Duodenal mucosa (tissue), 2 donors: ENCODE data around the gene TNFRSF25.
A peak's percentile ranks its signal among the peaks of the same experiment; 100 is the strongest.

Experiments
- H3K27ac ChIP-seq: one replicate; pipeline ENCODE4 v1.7.0; 2013; ENCODE audit warnings: low read depth, low read length
- H3K27me3 ChIP-seq, 2 donors: one replicate each; pipeline ENCODE4 v1.7.0; 2013; ENCODE audit warnings: low read length in 2 of 2, control low read depth in 1 of 2; ENCODE audit not compliant: insufficient read depth in 2 of 2, control insufficient read depth in 1 of 2
- H3K36me3 ChIP-seq, 2 donors: one replicate each; pipeline ENCODE4 v1.7.0; 2013; ENCODE audit warnings: low read length in 2 of 2, control low read depth in 1 of 2; ENCODE audit not compliant: insufficient read depth in 2 of 2, control insufficient read depth in 1 of 2
- H3K4me1 ChIP-seq, 2 donors: one replicate each; pipeline ENCODE4 v1.7.0; 2013; ENCODE audit warnings: low read length in 2 of 2, control low read depth in 1 of 2; ENCODE audit not compliant: insufficient read depth in 2 of 2, control insufficient read depth in 1 of 2
- H3K4me3 ChIP-seq, 2 donors: one replicate each; pipeline ENCODE4 v1.7.0; 2013; ENCODE audit warnings: low read length in 2 of 2, low read depth in 1 of 2
- H3K9ac ChIP-seq, 2 donors: one replicate each; pipeline ENCODE4 v1.7.0; 2013; ENCODE audit warnings: low read length in 2 of 2, low read depth in 1 of 2
- H3K9me3 ChIP-seq, 2 donors: one replicate each; pipeline ENCODE4 v1.7.0; 2013; ENCODE audit warnings: low read length in 2 of 2, control low read depth in 1 of 2; ENCODE audit not compliant: control insufficient read depth in 1 of 2

Gene TNFRSF25

DNA sequence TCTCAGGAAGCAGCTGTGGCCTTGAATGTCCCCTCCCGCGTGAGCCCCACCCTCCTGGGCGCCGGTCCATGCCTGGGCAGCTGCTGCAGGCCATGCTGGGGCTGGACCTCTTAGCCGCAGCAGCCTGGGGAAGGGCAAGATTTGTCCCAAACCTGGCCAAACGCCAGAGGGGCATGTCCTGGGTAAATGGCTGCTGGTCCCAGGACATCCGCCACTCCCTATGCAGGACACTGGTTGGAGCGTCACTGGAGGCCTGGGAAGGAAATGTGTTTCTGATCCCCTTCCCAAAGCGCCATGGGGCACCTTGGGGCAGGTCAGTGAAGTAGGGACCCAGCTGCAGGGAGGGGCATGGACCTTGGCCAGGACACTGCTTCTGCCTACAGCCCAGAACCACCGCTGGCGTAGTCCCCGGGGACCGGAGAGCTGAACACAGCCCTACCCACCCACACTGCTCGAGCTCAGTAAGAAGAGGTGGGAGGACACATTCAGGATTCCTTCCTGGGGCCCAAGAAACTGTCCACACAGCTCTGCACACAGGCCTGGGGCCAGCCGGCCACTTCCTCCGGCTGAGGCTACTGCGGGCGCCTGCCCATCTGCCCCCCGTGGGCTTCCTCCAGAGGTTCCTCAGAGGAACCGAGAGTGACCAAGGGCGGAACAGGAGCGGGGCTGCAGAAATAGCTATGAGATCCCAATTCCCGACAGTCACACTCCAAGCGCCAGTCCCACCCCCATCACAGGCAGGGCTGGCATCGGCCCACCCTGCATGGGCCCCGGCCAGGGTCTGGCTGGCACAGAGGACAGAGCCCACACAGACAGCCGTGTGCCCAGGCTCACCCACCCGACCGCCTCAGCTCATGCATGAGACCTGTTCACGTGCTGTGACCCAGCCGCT lies 36.3 kb upstream of the TNFRSF25 start:
- Histone ChIP-seq H3K4me3 (no peak overlapping the region), H3K9ac (no peak overlapping the region), H3K9me3 (no peaks in the 10 kb centered on the region), H3K36me3 (no peaks in the 10 kb centered on the region), H3K4me1 (peaks cover 3% of the 10 kb centered on the region in 2 donors), H3K27me3 (peaks cover 7 to 15% of the 10 kb centered on the region in 2 donors), H3K27ac (no peak overlapping the region)

DNA sequence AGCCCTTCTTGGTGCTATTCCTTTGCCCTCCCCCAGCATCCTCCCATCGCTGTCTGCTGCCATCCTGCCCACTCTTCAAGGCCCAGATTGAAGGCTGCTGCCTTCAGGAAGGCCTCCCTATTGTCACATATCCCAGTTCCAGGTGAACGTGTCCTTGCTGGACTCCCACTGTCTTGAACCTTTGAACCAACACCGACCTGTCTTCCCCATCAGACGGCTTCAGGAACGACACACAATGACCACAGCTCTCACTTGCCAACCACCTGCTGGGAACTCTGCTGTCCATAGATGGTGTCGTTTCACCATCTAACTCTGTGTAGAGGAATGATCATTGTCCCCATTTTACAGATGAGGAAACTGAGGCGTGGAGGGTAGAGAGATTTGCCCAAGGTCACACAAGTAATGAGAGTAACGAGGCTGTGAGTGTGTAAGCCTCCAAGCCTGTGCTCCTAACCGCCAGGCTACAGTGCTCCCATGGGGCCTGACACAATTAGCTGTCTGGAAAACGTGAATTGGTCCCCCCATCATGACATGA lies 35.4 kb upstream of the TNFRSF25 start:
- Histone ChIP-seq H3K27me3 (peaks cover 15 to 20% of the 10 kb centered on the region in 2 donors), H3K36me3 (no peaks in the 10 kb centered on the region), H3K4me3 (no peak overlapping the region), H3K9me3 (no peaks in the 10 kb centered on the region), H3K9ac (no peak overlapping the region), H3K4me1 (peaks cover 3% of the 10 kb centered on the region in 2 donors), H3K27ac (no peak overlapping the region)

DNA sequence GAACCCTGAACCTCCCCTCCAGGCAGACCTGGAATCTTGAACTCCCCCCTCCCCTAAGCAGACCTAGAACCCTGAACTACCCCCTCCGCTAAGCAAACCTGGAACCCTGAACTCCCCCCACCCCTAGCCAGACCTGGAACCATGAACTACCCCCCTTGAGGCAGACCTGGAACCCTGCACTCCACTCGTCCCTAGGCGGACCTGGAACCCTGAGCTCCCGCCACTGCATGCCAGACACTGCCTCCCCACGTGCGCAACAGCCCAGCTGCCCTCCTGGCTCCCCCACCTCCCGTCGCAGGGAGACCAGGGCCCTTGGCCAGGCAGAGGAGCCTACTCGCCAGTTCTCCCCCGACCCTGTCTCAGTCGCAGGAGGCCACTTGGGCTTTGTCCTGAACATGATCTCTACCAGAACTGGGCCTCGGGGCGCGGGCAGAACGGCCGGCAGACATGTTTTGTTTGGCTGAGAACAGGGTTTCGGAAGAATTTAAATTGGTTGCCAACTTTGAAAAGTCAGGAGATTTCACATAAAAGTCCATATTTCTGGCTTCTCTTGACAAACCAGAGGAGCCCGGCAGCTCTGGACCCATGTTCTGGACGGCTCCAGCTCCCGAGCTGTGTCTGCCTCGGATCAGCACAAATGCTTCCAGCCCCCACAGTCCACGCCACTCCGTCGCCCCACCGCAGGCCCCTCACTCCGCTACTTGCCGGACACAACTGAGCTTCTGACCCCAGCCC lies 34.7 kb upstream of the TNFRSF25 start:
- Histone ChIP-seq H3K27ac (no peak overlapping the region), H3K9ac (no peak overlapping the region), H3K36me3 (no peaks in the 10 kb centered on the region), H3K27me3 (peaks cover 21 to 27% of the 10 kb centered on the region in 2 donors), H3K9me3 (no peaks in the 10 kb centered on the region), H3K4me1 (peaks cover 3% of the 10 kb centered on the region in 2 donors), H3K4me3 (no peak overlapping the region)

DNA sequence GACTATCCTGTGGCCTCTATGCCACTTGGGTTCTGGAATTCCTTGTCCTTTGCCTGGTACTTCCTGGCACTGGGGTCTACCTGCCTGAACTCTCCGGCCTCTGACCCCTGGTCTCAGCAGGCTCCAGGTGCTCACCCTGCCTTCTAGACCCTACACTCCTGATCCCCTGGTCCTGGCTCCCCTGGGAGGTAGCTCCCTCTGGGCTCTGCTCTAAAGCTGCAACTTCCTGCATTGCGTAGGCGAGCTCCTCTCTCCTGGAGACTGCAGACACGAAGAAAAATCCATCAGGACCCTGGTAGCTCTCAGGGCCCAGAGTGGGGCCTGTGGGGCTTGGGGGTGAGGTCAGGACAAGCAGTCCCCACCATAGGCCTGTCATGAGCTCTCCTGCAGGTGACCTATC lies 33.3 kb upstream of the TNFRSF25 start:
- Histone ChIP-seq H3K27me3 (peaks cover 25 to 27% of the 10 kb centered on the region in 2 donors), H3K27ac (no peak overlapping the region), H3K4me3 (no peak overlapping the region), H3K36me3 (no peaks in the 10 kb centered on the region), H3K9me3 (no peaks in the 10 kb centered on the region), H3K9ac (no peak overlapping the region), H3K4me1 (peaks cover 3% of the 10 kb centered on the region in 2 donors)

DNA sequence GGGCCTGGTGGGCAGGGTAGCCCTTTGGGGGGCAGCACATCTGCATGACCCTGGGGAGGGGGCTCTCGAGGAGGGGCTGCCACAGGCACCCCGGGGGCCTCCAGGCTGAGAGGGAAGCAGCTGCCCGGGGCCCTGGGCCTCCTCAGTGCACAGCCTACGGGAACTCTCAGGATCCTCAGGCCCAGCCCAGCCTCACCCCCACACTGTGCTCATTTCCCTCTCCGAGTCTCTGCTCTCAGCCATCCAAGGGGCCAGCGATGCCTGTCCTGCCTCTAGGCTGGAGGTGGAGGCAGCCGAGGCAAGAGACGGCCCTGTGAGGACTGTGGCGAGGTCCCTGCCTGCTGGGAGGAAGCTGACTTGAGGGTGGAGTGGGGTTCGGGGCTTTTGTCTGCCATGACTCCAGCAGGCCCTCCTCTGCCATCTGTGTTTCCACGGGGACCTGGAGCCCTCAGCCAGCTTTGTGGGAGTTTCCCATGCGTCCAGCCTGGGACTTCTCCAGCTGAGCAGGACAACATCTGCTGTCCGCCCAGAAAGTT lies 32.7 kb upstream of the TNFRSF25 start:
- H3K9me3 ChIP-seq: no peaks in the 10 kb centered on the region
- no peaks in the 10 kb centered on the region for H3K36me3 ChIP-seq
- peaks cover 25 to 27% of the 10 kb centered on the region in 2 donors for H3K27me3 ChIP-seq
- H3K9ac ChIP-seq: no peak overlapping the region
- peaks cover 3% of the 10 kb centered on the region in 2 donors for H3K4me1 ChIP-seq
- H3K27ac ChIP-seq: no peak overlapping the region
- H3K4me3 ChIP-seq: no peak overlapping the region

DNA sequence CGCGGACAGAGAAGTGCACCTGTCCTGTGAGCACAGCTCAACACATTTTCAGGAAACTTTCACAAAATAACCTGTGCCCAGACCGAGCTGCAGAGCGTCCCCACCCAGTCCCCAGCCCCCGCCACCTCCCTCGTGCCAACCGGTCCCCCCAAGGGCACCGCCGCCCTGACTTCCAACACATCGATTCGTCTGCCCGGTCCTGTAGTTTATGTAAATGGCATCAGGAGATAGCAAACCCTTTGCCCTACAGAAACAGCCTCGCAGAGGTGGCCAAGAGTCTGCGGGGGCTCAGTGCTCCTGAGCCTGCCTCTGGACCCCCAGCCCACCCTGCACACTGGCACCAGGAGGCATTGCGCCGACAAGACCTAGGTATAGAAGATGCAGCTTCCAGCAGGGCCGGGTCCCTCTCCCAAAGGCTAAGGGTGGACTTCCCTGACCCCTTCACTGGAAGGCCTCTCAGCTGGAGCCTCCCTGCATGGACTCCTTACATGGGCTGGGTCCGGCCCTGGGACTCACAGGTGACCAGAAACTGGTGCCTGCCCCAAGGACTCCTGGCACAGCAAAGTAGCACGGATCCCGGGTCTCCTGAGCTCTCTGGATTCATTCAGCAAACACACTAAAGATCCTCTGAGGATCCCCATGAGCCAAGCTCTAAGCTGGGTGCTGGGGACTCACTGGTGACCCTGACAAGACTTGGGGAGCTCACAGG lies 32.0 kb upstream of the TNFRSF25 start:
- Histone ChIP-seq H3K9ac (peak overlapping the region in 1 of 2 donors; percentile 43), H3K4me3 (peak overlapping the region; percentile 58 to 74), H3K4me1 (peaks cover 3% of the 10 kb centered on the region in 2 donors), H3K27ac (no peak overlapping the region), H3K36me3 (no peaks in the 10 kb centered on the region), H3K9me3 (no peaks in the 10 kb centered on the region), H3K27me3 (peaks cover 25 to 27% of the 10 kb centered on the region in 2 donors)

DNA sequence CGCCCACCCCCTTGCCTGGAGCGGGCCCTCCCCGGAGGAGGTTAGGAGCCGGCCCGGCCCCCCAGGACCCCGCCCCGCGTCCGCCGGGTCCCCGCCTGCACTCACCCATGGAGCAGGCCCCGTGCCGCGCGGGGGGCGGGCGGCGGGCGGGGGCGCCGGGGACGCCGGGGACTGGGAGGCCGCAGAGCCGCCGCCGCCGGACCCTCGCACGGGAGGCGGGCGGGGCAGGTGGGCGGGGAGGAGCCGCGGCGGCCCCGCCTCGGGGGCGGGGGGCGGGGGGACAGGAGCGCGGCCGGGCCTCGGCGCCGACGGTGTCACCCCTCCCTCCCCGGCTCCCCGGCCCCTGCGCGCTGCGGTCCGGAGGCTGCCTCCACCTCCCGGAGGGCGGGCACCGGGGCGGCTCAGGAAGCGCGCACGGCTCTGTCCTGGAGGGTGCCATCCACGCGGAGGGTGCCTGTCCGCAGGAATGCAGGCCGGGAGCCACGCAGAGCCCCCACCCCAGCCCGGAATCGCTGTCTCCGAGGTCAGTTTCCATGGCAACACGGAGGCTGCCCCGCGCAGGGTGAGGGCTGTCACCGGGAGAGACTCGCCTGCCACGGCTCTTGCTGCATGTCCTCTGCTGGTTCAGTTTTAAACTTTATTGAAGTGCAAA lies 31.4 kb upstream of the TNFRSF25 start:
- no peaks in the 10 kb centered on the region for H3K9me3 ChIP-seq
- no peaks in the 10 kb centered on the region for H3K36me3 ChIP-seq
- peak overlapping the region in 1 of 2 donors; percentile 43 for H3K9ac ChIP-seq
- H3K27me3 ChIP-seq: peaks cover 25 to 27% of the 10 kb centered on the region in 2 donors
- H3K4me3 ChIP-seq: peak overlapping the region; percentile 58 to 74
- no peak overlapping the region for H3K27ac ChIP-seq
- peaks cover 3% of the 10 kb centered on the region in 2 donors for H3K4me1 ChIP-seq

DNA sequence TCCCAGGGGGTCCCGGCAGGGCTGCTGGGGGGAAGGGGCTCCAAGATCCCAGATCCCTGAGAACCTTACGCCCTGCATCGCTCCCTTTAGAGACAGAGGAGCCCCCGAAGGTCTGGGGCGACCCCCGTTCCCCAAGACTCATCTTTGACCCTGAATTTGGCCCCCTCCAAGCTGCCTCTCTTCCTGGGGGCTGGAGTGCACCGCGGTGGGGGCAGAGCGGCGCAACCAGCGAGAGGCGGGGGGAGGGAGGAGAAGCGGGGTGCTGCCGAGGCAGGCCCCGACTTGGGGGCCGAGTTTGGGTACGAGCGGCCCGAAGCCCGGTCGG lies 30.9 kb upstream of the TNFRSF25 start:
- Histone ChIP-seq H3K36me3 (no peaks in the 10 kb centered on the region), H3K9ac (no peak overlapping the region), H3K27ac (no peak overlapping the region), H3K27me3 (peaks cover 22 to 27% of the 10 kb centered on the region in 2 donors), H3K4me1 (peaks cover 3 to 4% of the 10 kb centered on the region in 2 donors), H3K4me3 (peak overlapping the region; percentile 36 to 43), H3K9me3 (no peaks in the 10 kb centered on the region)

DNA sequence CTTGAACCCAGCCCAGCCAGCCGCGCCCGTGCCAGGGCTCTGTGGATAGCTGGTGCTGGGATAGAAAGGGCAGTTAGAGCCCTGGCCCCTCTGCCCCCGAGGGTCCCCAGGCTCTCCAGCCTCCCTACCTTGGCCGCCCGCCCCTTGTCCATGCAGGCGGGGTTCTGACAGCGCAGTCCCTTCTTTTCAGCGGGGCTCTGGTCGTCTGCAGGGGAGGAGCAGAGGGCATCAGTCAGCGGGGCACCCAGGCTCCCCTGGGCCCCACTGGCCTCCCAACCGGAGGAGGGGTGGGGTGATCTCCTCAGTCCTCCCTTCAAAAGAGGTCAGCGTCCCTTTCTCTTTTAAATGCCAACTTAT lies 30.4 kb upstream of the TNFRSF25 start:
- no peaks in the 10 kb centered on the region for H3K9me3 ChIP-seq
- H3K9ac ChIP-seq: no peak overlapping the region
- H3K36me3 ChIP-seq: no peaks in the 10 kb centered on the region
- H3K4me1 ChIP-seq: peaks cover 8 to 9% of the 10 kb centered on the region in 2 donors
- H3K27me3 ChIP-seq: peaks cover 22 to 27% of the 10 kb centered on the region in 2 donors
- H3K4me3 ChIP-seq: peak overlapping the region in 1 of 2 donors; percentile 43
- no peak overlapping the region for H3K27ac ChIP-seq
